8988T (cell line): ENCODE results near the gene KRT83.
"Not testable (repeated sequence)": the region's sequence is repeated elsewhere in the genome, so short reads cannot be mapped to it uniquely, and the experiment has no call there.

Source experiments
- DNase-seq: peaks from one replicate; pipeline ENCODE4 v3.0.0; 2011

The KRT83 gene

DNA sequence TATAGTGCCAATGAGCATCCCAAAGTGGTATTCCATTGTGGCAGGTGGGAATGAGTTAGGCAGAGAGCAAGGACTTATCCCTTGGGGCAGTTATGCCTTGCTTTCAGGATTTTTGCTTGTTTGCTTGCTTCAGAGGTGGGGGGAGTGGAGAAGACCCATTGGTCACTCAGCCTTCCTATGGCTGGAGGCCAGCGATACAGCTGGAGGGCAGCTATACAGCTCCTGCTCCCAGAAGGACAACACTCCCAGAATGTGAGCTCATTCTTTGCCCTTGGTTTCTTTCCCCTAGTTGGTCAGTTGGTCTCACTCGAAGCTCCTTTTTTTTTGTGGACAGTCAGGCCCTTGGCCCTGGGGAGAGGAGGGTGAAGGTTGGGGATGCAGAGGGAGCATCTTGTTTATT is 14.5 kb downstream of the KRT83 start:
- DNase-seq: no peak

DNA sequence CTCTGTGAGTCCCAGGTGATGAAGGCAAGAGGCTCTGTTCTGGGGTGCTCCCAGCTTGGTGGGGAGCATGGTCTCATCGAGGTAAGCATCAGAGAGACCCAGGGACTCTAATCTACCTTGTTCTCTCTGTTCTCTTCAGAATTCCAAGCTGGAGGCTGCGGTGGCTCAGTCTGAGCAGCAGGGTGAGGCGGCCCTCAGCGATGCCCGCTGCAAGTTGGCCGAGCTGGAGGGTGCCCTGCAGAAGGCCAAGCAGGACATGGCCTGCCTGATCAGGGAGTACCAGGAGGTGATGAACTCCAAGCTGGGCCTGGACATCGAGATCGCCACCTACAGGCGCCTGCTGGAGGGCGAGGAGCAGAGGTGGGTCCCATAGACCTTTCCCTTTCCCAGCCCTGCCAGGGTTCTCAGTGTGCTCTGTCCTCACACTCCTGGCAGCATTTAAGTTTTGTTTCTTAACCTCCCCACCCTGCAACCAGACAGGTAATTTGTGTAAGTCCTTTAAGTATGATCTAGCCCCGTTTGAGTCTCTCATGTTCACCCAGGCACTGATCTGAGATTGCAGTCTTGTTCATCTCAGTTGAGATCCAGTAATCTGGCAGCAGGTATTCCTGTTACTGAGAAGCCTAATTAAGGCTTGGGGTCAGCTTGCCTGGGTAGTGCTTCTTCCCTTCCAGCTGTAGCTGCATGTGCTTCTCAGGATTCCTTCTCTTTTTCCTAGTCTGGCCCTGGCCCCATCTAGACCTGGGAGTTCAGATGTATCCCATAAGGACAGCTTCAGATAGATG is 15.1 kb downstream of the KRT83 start:
- DNase-seq: no peak

DNA sequence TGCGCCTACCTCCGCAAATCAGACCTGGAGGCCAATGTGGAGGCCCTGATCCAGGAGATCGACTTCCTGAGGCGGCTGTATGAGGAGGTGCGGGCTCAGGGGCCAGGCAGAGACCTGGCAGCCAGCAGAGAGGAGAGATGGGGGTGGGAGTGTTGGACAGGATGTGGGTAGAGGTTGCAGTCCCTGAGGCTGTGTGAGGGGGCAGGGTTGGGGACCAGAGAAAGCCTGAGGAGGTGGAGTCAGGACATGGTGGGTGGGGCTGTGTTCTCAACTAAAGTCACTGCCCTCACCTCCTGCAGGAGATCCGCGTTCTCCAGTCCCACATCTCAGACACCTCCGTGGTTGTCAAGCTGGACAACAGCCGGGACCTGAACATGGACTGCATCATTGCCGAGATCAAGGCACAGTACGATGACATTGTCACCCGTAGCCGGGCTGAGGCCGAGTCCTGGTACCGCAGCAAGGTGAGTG is 16.2 kb downstream of the KRT83 start:
- DNase-seq: not testable (repeated sequence)

DNA sequence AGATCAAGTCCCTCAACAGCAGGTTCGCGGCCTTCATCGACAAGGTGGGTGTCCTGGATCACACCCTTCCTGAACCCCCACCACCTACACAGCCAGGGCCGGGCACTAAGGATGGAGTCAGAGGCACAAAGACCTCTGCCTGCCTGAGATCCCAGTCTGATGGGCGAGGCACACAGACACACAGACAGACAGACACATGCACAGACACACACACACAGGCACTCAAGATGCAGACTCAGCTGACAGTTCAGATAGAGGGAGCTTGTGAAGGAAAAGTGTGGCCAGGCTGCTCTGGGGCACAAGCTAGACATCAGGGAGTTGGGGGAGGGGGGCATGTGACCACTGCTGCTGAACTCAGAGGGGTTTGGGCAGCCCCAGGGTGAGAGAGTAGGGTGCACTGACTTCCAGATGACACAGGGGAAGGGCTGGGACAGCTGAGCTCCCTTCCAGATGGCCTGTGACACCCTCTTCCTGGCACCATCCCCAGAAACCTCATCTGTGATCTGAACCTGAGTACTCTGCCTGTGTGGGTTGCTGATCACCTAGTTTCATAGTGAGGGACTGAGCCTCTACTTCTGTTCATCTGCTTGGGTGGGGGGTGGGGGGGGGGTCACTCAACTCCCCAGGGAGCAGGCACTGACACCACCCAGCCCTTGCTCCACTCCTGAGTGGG is 18.8 kb downstream of the KRT83 start:
- DNase-seq: not testable (repeated sequence)

DNA sequence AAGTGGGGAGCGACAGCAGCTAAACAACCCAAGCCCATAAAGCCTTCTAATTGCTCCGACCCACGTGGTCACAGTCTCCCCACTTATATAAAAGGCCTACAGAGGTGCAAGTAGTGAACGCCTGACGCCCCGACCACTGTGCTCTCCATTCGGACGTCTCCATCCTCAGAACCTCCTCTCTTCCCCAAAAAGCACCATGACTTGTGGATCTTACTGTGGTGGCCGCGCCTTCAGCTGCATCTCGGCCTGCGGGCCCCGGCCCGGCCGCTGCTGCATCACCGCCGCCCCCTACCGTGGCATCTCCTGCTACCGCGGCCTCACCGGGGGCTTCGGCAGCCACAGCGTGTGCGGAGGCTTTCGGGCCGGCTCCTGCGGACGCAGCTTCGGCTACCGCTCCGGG is 19.5 kb downstream of the KRT83 start:
- DNase-seq: not testable (repeated sequence)

DNA sequence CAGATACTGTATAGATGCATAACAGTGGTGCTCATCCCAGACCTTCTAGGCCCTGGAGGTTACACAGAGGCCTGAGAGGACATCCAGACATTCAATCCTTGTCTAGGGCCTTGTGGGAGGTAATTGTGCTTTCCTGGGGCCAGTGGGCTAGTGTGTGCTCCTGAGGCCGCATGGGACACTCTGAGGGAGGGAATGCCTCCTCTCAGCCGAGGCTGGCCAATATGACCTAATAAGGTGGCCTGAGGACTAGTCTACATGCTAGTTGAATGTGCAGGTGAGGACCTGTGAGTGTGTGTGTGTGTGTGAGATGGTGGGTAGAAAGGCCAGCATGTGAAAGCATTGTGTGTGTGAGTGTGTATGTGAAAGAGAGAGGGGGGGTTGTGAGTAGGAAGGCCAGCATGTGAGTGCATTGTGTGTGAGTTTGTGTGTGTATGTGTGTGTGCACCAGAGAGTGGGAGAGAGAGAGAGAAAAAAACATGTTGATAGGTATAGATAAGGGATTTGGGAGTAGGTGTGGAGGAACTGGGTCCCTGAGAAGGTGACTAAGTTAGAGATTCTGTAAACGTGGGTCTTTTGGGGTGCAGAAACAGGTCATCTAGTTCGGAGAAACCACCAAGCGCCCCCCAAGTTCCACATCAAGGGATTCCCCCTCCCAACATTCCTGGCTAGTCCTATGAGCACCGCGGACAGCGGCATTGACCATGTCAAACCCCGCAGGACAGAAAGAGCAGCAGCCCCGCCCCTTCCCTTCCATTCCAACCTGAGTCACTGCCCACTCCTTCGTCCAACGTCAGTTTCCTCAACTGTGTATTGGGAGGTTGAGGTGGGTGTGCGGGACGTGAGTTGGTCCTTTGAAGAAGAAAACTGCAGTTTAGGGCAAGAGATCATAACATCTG is 20.2 kb downstream of the KRT83 start:
- no peak for DNase-seq

DNA sequence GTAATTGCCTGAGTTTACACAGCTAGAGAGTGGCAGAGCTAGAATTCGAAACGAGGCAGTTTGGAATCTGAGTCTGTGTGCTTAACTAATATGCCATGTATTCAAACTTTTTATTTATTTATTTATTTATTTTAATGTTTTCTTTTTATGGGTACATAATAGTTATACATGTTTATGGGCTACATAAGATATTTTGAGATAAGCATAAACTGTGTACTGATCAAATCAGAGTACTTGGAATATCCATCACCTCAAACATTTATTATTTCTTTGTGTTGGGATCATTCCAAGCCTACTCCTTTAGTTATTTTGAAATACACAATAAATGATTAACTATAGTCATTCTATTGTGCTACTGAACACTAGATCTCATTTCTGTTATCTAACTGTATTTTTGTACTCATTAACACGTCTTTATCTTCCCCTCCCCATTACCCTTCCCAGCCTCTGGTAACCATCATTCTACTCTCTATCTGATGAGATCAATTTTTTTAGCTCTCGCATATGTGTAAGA is 22.5 kb downstream of the KRT83 start:
- no peak for DNase-seq

DNA sequence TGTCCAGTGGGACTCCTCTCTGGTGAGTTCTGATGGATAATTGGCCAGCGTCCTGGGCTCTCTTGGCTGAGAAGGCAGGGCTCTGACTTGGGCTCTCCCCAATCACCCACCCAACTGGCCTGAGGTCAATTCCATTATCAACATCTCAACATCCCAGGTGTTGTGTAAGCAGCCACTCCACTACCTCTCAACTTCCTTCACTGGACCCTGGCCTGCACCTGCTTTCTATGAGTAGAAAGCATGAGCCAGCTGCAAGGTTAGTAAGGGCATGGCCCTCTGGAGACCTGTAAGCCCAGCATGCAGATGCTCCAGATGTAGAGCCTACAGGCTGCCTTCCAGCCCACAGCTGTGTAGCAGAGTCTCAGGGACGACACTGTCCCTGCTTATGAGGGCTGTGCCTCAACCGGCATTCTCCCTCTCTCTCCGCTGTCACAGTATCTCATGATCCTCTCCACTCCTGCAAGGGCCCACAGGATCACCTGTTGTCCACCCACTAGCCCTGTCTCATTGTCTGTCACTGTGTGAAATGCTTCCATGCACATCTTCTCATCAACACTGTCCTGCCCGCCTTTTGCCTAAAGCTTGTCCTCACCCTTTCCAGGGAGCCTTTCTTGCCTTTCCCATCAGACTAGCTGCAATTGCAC is 24.5 kb downstream of the KRT83 start:
- DNase-seq: no peak

DNA sequence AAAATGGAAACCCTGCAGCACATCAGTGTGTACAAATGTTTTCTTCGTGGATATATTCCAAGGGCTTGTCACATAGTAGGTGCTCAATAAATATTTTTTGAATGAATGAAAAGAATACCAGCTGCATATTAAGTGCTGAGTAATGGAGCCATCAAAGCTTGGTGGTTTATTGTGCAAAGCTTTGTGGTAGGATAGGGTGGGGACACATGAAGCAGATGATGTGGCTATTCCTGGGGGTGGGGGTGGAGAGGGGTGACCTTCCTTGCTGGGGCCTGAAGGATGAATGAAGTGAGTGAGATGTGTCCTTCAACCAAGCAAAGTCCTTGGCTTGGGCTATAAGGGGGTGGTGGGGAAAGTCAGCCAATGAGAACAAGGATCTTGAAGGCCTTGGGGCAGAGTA is 25.5 kb downstream of the KRT83 start:
- DNase-seq: no peak

DNA sequence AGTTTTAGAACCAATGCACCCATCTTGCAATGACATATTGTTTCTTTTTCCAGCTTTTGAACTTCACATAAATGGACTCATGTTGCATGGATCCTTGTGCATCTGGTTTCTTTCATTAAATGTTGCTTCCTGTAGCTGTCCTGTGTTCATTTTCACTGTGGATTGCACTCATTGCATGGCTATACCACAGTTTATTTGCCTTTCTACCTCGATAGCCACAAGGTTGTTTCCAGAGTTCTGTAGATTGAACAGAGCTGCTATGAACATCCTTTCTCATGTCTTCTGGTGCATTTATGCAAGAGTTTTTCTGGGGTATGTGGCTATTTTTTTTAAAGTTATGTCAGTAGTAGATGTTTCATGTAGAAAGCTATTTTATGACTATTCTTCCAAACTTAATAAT is 26.4 kb downstream of the KRT83 start:
- DNase-seq: no peak

DNA sequence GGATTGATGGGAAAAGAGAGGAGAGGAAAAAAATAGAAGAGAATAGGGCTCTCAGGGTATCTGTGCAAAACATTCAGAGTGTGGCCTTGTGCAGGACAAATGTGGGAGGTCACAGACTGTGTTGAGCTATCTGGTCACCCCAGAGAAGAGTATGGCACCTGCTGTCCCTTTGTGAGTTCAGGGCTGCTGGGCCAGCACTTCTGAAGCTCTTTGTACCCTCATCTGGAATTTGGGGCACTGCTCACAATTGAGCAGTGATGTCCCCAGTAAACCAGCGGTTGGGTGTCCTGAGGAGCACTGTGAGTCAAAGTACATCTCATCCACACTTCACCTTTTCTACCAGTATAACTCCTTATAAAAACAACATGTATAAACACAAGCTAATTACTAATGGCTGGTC is 27.3 kb downstream of the KRT83 start:
- DNase-seq: no peak

DNA sequence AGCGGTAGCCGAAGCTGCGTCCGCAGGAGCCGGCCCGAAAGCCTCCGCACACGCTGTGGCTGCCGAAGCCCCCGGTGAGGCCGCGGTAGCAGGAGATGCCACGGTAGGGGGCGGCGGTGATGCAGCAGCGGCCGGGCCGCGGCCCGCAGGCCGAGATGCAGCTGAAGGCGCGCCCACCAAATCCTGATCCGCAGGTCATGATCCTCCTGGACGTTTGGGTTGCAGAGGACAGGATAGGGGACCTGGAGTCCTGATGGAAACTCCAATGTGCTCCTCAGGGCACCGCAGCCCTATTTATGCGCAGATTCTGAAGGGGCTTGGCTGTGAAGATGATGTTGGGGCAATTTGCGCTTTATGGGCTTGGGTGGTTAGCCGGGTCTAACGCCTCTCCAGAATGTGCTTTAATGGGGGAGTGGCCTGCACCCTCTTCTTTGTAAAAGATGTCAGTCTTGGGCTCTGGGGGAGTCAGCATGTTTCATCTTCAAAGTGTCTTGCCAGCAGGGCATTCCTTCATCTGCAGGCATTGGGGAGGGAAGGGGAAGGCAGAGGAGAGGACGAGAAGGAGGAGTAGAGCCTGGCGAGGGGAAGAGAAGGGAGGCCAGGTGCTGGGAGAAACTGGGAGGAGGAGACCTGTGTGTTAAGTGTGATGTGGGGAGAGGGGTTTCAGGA is 29.8 kb downstream of the KRT83 start, which contains the start of gene KRT81:
Gene KRT81, minus strand, starts transcription at position 268 of the 669 bp plus-strand sequence. Its CDS starts 69 bp downstream, at position 199.
- DNase-seq: no peak

DNA sequence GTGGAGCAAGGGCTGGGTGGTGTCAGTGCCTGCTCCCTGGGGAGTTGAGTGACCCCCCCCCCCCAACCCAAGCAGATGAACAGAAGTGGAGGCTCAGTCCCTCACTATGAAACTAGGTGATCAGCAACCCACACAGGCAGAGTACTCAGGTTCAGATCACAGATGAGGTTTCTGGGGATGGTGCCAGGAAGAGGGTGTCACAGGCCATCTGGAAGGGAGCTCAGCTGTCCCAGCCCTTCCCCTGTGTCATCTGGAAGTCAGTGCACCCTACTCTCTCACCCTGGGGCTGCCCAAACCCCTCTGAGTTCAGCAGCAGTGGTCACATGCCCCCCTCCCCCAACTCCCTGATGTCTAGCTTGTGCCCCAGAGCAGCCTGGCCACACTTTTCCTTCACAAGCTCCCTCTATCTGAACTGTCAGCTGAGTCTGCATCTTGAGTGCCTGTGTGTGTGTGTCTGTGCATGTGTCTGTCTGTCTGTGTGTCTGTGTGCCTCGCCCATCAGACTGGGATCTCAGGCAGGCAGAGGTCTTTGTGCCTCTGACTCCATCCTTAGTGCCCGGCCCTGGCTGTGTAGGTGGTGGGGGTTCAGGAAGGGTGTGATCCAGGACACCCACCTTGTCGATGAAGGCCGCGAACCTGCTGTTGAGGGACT is 30.6 kb downstream of the KRT83 start:
- DNase-seq: not testable (repeated sequence)

DNA sequence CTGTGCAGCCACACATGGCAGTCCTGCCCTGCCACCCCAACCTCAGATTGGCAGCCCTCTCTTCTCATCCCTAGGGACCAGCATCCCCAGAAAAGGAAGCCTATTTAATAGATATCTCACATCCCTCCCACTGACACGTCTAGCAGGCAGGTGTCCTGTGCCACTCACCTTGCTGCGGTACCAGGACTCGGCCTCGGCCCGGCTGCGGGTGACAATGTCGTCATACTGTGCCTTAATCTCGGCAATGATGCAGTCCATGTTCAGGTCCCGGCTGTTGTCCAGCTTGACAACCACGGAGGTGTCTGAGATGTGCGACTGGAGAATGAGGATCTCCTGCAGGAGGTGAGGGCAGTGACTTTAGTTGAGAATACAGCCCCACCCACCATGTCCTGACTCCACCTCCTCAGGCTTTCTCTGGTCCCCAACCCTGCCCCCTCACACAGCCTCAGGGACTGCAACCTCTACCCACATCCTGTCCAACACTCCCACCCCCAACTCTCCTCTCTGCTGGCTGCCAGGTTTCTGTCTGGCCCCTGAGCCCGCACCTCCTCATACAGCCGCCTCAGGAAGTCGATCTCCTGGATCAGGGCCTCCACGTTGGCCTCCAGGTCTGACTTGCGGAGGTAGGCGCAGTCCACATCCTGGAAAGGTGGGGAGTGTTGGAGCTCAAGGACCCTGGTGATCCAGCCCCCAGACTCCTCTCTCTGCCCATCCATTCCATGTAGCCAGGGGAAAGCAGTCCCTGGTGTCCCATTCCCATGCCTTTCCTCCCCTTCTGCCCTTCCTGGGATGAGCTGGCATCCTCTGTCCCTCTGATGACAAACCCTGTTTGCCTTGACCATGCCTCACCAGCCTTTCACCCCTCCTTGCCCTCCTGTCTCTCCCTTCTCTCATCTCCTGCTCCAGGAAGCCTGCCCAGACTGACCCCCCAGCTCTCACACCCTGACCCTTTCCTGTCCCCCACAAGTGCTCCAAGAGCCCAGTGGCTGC is 33.1 kb downstream of the KRT83 start:
- not testable (repeated sequence) for DNase-seq

DNA sequence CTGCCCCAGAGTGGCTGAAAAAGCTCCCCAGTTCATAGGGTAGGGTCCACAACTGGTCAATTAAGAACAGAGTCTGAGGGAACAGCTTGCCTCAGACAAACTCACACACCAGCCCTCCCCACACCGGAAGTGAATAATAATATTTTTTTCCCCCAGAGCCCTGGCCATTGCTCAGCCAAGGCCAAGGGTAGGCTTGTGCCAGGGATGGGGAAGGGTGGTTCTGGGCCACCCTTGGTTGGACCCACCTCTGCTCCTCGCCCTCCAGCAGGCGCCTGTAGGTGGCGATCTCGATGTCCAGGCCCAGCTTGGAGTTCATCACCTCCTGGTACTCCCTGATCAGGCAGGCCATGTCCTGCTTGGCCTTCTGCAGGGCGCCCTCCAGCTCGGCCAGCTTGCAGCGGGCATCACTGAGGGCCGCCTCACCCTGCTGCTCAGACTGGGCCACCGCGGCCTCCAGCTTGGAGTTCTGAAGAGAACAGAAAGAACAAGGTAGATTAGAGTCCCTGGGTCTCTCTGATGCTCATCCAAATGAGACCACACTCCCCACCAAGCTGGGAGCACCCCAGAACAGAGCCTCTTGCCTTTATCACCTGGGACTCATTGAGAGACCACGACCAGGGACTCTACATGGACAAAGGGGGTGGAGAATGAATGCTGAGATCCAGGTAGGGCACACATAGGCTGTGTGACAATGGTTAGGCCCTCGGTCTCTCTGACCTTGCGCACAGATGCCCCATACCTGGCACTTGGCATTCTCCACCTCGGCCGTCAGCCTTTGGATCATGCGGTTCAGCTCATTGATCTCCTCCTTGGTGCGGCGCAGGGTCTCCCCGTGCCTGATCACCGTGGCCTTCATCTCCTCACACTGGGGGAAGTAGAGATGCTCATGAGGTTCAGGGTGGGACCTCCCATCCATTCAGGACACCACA is 34.1 kb downstream of the KRT83 start:
- not testable (repeated sequence) for DNase-seq

DNA sequence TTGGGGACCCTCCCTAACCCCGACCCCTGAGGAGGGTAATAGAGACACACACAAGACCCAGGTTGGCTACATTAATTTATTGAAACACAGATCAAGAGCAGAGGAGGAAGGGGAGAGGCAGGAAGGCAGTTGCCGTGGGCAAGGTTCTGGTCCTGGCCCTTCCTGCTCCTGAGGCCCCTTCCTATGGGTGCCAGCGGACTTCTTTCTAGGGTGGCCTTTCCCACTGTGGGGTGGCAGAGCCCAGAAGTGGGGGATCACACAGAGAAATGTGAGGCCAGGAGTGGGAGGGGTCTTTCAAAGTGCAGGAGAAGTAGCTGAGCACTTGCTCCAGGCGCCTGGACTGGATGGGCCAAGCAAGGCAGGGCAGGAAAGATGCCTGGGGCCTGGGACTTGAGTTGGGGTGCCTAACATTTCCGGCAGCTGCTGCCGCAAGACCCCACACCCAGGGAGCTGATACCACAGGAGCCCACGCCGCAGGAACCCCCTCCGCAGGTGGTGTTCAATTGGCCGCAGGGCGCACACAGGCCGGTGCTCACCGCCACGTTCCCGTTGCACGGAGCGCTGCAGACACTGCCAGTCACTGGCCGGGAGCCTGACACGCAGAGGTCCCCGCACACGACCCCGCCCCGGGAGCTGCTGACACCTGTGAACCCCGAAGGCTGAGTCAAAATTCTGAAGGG is 35.2 kb downstream of the KRT83 start:
- DNase-seq: no peak

DNA sequence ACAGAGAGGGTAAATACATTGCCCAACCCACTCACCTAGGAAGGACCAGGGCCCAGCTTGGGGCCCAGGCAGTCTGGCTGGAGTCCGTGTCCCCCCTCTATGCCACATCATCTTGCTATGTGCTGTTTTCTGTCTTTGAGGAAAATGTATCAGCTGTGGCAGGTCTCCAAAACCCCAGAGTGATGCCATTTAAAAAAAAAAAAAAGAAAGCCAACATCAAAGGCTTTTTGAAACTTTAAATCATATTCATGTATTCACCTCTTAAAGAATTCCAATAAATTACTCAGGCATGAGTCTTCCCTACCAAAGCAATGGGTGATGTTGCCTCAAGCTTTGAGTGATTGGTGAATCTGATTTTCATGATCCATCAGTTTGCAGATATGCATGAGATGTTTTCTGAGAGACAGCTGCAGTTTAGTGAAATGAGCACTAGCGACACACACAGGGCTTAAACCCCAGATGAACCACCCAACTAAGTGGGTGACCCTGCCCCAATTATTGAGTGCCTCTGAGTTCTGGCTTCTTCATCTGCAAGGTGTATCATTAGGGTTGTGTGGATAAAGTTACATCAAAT is 35.9 kb downstream of the KRT83 start:
- no peak for DNase-seq
